Ascending aorta (tissue), 2 donors: ENCODE data around the gene CFP. TPM values are rescaled to one million over a fixed set of nuclear protein-coding genes. Genes with fewer than 3 reads are reported as not detected.

Source experiments
- DNase-seq, 2 donors: peaks; one replicate each; pipeline ENCODE4 v3.0.0-alpha.2; 2019; ENCODE audit warnings: low spot score in 2 of 2
- H3K27ac ChIP-seq, 2 donors: fragments of 200-600 bp; sonication (generic); one replicate each; pipeline ENCODE4 v1.5.1; 2016 to 2017; ENCODE audit warnings: mild to moderate bottlenecking in 1 of 2
- H3K27me3 ChIP-seq: fragments of 200-600 bp; sonication (generic); one replicate; pipeline ENCODE4 v1.5.1; 2017
- H3K36me3 ChIP-seq, 2 donors: fragments of 200-600 bp; sonication (generic); one replicate each; pipeline ENCODE4 v1.5.1; 2016
- H3K4me1 ChIP-seq, 2 donors: fragments of 200-600 bp; sonication (generic); one replicate each; pipeline ENCODE4 v1.5.1; 2016 to 2017; ENCODE audit warnings: mild to moderate bottlenecking in 1 of 2
- H3K4me3 ChIP-seq, 2 donors: fragments of 200-600 bp; sonication (generic); one replicate each; pipeline ENCODE4 v1.5.1; 2016 to 2017; ENCODE audit warnings: mild to moderate bottlenecking in 1 of 2
- H3K9me3 ChIP-seq, 2 donors: fragments of 200-600 bp; sonication (generic); one replicate each; pipeline ENCODE4 v1.5.1; 2016
- intact Hi-C: fragments of 100-400 bp; cut with DNase I; formaldehyde crosslinking; loops from one replicate; pipeline ENCODE4 v1.15.1; 2023
- total RNA-seq: library from RNA; depleted of rRNA; stranded (reverse); fragments of >200 nt; gene quantifications from one replicate; pipeline ENCODE4 v1.1.0, GENCODE V29; 2016
- TF ChIP-seq, protein P1 (sequence below), 3 experiments: fragments of 200-600 bp in 2 of 3; fragments of 450-650 bp in 1 of 3; sonication (generic) in 2 of 3; IDR thresholded peaks; one replicate each; pipeline ENCODE4 v1.5.1; 2016 to 2019; ENCODE audit warnings: antibody characterized with exemption in 3 of 3, mild to moderate bottlenecking in 1 of 3, moderate library complexity in 1 of 3

CFP gene
- total RNA-seq, 1 donor from 2014 or later: 25.4 TPM

DNA sequence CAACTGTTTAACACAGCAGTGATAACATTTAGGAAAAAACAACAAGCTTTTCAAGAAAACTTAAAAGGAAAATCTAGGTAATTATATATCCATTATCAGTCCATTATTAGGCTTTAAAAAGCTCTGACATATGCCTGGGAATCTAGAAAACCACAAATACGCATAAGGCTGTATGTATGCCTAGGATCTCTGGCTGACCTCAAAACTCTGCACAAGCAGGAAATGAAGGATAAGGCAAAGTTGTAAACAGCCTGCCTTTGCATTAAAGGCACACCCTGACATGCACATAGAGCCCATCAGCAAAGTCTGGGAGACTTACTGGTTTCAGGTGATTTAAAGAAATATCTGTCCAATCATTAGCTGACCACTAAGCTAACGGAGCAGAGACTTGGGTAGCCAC is 33.5 kb downstream of the CFP start:
- DNase-seq: no peak
- H3K27me3 ChIP-seq: no peaks in the 10 kb centered on the region
- H3K27ac ChIP-seq: peak overlapping the region; percentile 20 to 31
- intact Hi-C loops: no loop called here
- H3K36me3 ChIP-seq: no peaks in the 10 kb centered on the region
- H3K4me3 ChIP-seq: no peak overlapping the region
- H3K4me1 ChIP-seq: peaks cover 0 to 2% of the 10 kb centered on the region in 2 donors
- TF ChIP-seq, protein P1, sequence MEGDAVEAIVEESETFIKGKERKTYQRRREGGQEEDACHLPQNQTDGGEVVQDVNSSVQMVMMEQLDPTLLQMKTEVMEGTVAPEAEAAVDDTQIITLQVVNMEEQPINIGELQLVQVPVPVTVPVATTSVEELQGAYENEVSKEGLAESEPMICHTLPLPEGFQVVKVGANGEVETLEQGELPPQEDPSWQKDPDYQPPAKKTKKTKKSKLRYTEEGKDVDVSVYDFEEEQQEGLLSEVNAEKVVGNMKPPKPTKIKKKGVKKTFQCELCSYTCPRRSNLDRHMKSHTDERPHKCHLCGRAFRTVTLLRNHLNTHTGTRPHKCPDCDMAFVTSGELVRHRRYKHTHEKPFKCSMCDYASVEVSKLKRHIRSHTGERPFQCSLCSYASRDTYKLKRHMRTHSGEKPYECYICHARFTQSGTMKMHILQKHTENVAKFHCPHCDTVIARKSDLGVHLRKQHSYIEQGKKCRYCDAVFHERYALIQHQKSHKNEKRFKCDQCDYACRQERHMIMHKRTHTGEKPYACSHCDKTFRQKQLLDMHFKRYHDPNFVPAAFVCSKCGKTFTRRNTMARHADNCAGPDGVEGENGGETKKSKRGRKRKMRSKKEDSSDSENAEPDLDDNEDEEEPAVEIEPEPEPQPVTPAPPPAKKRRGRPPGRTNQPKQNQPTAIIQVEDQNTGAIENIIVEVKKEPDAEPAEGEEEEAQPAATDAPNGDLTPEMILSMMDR (IDR thresholded peaks at IDR 0.05): no peak
- H3K9me3 ChIP-seq: peaks cover 10 to 41% of the 10 kb centered on the region in 2 donors

DNA sequence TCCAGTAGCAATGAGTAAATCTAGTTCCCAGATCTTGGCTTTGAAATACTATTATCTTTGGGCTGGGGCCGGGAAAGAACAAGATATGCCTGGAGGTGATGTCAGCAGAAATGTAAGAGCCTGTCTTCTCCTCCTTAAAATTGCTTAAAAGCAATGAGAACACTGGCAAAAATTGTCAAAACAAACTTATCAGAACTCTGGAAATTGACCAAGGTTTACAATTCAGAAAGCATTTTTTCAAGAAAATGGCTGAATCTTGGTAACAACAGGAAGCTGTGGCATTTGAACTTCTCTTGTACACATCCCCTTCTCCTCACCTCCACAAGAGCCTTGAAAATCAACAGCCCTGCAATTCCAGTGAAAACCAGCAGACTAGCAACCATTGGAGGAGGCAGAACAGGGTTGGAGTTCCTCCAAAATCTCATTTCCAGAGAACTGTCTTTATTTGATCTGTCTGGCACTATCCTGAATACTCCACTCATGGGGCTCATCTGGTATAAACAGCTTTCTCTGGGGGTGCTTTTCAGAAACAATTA is 33.9 kb downstream of the CFP start:
- DNase-seq: no peak
- H3K9me3 ChIP-seq: peaks cover 10 to 41% of the 10 kb centered on the region in 2 donors
- H3K27me3 ChIP-seq: no peaks in the 10 kb centered on the region
- TF ChIP-seq, protein P1 (IDR thresholded peaks at IDR 0.05): no peak
- H3K4me1 ChIP-seq: peaks cover 0 to 2% of the 10 kb centered on the region in 2 donors
- intact Hi-C loops: loop anchor here (1.0 kb wide), 1 partner anchor 34 kb away; the partner anchor contains the start of gene ARAF
- peak overlapping the region; percentile 20 to 31 for H3K27ac ChIP-seq
- no peaks in the 10 kb centered on the region for H3K36me3 ChIP-seq
- H3K4me3 ChIP-seq: no peak overlapping the region

DNA sequence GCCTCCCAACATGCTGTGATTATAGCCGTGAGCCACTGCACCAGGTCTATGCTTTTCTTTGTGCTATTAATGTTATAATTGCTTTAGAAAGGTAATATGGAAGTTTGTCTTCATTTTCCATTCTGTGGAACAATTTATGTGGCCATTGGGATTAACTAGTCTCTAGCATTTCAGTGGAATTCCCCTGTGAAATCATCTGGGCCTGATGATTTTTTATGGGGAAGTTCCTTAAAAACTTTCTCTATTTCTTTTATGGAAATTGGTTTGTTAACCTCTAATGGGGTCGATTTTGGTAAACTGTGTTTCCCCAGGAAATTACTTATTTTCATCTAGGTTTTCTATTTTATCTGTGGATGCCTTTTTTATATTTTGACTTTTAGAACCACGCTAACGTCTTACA is 36.2 kb downstream of the CFP start:
- H3K27ac ChIP-seq: no peak overlapping the region
- intact Hi-C loops: no loop called here
- H3K4me3 ChIP-seq: no peak overlapping the region
- peaks cover 0 to 2% of the 10 kb centered on the region in 2 donors for H3K4me1 ChIP-seq
- H3K36me3 ChIP-seq: no peaks in the 10 kb centered on the region
- no peaks in the 10 kb centered on the region for H3K27me3 ChIP-seq
- TF ChIP-seq, protein P1 (IDR thresholded peaks at IDR 0.05): no peak
- no peak for DNase-seq
- H3K9me3 ChIP-seq: peaks cover 10 to 23% of the 10 kb centered on the region in 2 donors

DNA sequence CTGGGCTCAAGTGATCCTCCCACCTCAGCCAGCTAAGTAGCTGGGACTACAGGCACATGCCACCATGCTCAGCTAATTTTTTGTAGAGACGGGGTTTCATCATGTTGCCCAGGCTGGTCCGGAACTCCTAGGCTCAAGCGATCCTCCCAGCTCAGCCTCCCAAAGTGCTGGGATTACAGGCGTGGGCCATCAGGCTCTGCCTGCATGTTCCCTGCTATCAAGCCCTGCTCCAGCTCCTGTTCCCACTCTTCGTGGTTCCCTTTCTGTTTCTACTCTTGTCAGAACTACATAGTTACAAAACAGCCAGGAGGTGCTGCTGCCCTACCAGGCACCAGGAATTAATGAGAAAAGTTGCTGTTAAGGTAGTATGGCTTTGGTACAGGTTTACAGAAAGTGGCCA is 38.7 kb downstream of the CFP start:
- Histone ChIP-seq H3K36me3 (no peaks in the 10 kb centered on the region), H3K27ac (no peak overlapping the region), H3K27me3 (no peaks in the 10 kb centered on the region), H3K4me1 (peaks cover 0 to 2% of the 10 kb centered on the region in 2 donors), H3K9me3 (no peaks in the 10 kb centered on the region), H3K4me3 (no peak overlapping the region)
- intact Hi-C loops: no loop called here
- TF ChIP-seq, protein P1 (IDR thresholded peaks at IDR 0.05): no peak
- DNase-seq: peak in 1 of 2 donors; percentile 56

DNA sequence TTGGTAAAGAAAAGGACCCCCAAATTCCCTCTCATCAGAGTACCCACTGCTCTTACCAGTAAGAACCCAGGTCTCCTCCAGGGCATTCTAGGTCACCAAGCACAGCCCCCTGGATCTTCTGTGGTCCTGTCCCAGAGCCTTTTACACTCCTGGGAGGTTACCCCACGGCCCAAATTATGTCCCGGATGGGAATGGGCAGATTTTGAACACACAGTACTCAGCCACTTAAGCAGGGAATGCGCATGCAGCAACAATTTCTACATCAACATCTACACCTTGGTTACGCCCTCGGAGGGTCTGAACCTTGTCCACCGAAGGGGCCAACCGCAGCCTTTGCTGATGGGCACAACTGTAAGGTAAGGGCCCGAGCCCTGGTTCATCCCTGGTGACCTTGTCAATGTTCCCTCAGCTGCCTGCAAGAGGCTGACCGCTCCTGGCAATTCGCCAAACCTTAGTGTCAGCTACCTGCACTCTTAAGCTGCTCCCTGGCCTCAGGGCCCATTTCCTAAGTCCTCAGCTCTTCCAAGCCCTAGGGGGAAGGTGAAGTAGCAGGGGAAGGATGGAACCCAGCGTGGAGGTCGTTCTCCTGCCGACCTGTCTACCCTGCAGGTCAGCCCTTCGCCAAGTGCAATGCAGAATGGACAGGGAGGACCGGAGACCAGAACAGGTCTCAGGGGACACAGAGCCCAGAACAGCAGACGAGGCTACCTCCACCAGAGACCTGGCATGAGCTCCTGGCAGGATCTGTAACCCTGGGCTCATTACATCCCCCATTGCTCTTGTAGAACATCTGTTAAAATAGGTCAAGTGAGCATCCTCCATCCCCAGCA is 41.6 kb downstream of the CFP start:
- TF ChIP-seq, protein P1 (IDR thresholded peaks at IDR 0.05): no peak
- intact Hi-C loops: no loop called here
- peak in 1 of 2 donors; percentile 63 for DNase-seq
- Histone ChIP-seq H3K36me3 (peaks cover 5 to 7% of the 10 kb centered on the region in 2 donors), H3K9me3 (no peaks in the 10 kb centered on the region), H3K27ac (no peak overlapping the region), H3K4me1 (peaks cover 0 to 3% of the 10 kb centered on the region in 2 donors), H3K27me3 (no peaks in the 10 kb centered on the region), H3K4me3 (no peak overlapping the region)
